ENCODE results near the gene CASQ2. TPM values are rescaled to one million over a fixed set of nuclear protein-coding genes. Genes with fewer than 3 reads are reported as not detected.

The CASQ2 gene
- total and polyA plus RNA-seq, 12 donors: 0.14 to 4.1 (median 0.34) TPM; not detected in 2

- TF ChIP-seq CTCF (IDR thresholded peaks at IDR 0.05) (no peak), POLR2A (IDR thresholded peaks at IDR 0.05) (no peak)
- H3K4me1 ChIP-seq (replicated peaks in 1 of 2): no peaks in the 10 kb centered on the region
- no peaks in the 10 kb centered on the region for H3K9me3 ChIP-seq (replicated peaks in 1 of 3)
- WGBS, 4 donors: 53 to 82% (median 67%) methylated on average over 5 of the region's 5 CpGs
- H3K27me3 ChIP-seq: no peaks in the 10 kb centered on the region
- H3K27ac ChIP-seq: no peak overlapping the region
- no peak for DNase-seq
- intact Hi-C loops (cut with DNase I): no loop called here
- no peak overlapping the region for H3K4me3 ChIP-seq
- H3K36me3 ChIP-seq (replicated peaks in 1 of 2): no peaks in the 10 kb centered on the region
Observed at GRCh38 chr1:115746021-115746690, 22.4 kb downstream of the CASQ2 start.

DNA sequence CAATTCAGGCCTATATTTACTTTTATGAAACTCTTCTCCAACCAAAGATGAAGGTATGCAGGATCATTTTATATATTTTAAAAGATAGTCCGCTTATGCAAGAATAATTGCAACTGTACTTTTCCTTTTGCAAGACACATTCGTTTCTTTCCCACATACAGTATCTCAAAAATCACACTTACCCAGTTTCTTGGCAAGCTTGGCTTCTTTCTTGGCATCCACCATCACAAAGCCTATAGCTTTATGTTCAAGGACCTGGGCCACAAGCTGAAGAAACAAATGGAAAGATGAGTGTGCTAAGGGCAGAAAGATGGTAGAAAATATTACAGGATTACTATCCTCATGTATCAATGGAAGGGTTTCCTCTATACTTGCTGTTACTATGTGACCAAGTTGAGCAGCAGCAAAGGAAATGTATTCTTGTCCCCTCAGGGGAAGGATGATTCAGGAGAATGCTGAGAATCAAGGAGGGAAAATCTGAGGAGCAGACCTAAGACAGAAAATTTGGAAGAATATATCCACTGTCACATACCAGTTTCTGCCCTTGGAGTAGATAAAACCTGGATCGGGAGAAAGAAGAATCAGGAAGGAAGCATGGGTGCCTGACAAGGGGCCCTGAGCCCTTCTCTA is 23.8 kb downstream of the CASQ2 start:
- TF ChIP-seq CTCF (IDR thresholded peaks at IDR 0.05) (no peak), POLR2A (IDR thresholded peaks at IDR 0.05) (no peak)
- intact Hi-C loops (cut with DNase I): no loop called here
- H3K4me1 ChIP-seq (replicated peaks in 1 of 2): no peaks in the 10 kb centered on the region
- H3K9me3 ChIP-seq (replicated peaks in 1 of 3): no peaks in the 10 kb centered on the region
- H3K27me3 ChIP-seq: no peaks in the 10 kb centered on the region
- no peak overlapping the region for H3K27ac ChIP-seq
- H3K36me3 ChIP-seq (replicated peaks in 1 of 2): no peaks in the 10 kb centered on the region
- WGBS, 4 donors: 78 to 87% (median 84%) methylated on average over 3 of the region's 3 CpGs
- no peak for DNase-seq
- H3K4me3 ChIP-seq: no peak overlapping the region

DNA sequence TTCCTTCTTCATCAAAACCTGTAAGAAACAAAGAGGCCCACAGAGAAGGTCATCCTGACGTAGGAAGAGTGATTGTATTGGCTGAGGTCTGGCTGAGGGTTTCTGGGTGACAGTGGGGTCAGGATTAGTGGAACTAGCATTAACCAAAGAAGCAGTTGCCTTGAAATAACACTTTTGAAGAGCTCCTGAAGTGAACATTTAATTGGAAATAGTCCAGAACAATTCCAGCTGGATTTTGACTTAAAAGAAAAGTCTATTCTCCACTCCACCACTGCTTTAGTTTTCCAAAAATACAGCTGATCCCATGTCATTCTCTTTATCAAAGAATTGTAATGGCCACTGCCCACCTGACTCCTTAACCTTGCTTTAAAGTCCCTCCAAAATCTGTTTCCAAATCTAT is 27.7 kb downstream of the CASQ2 start:
- Histone ChIP-seq H3K4me3 (no peak overlapping the region), H3K4me1 (replicated peaks in 1 of 2) (no peaks in the 10 kb centered on the region), H3K36me3 (replicated peaks in 1 of 2) (no peaks in the 10 kb centered on the region), H3K27ac (no peak overlapping the region), H3K9me3 (replicated peaks in 1 of 3) (no peaks in the 10 kb centered on the region), H3K27me3 (no peaks in the 10 kb centered on the region)
- 22 to 50% (median 39%) methylated on average over 1 of the region's 1 CpG for WGBS, 4 donors
- intact Hi-C loops (cut with DNase I): no loop called here
- DNase-seq: no peak
- TF ChIP-seq POLR2A (IDR thresholded peaks at IDR 0.05): no peak
- TF ChIP-seq CTCF (IDR thresholded peaks at IDR 0.05): no peak

GRCh38 chr1:115732316-115732715 is 36.2 kb downstream of the CASQ2 start:
- intact Hi-C loops (cut with DNase I): no loop called here
- H3K4me1 ChIP-seq (replicated peaks in 1 of 2): peaks cover 0 to 6% of the 10 kb centered on the region in 2 donors
- 50 to 73% (median 56%) methylated on average over 4 of the region's 4 CpGs for WGBS, 4 donors
- H3K4me3 ChIP-seq: no peak overlapping the region
- no peaks in the 10 kb centered on the region for H3K27me3 ChIP-seq
- no peaks in the 10 kb centered on the region for H3K9me3 ChIP-seq (replicated peaks in 1 of 3)
- H3K27ac ChIP-seq: no peak overlapping the region
- no peak for TF ChIP-seq POLR2A (IDR thresholded peaks at IDR 0.05)
- DNase-seq: peak in 1 of 7 donors; percentile 2
- no peaks in the 10 kb centered on the region for H3K36me3 ChIP-seq (replicated peaks in 1 of 2)

GRCh38 chr1:115729756-115730155 is 38.8 kb downstream of the CASQ2 start:
- no peak for DNase-seq
- Histone ChIP-seq H3K27ac (no peak overlapping the region), H3K9me3 (replicated peaks in 1 of 3) (no peaks in the 10 kb centered on the region), H3K36me3 (replicated peaks in 1 of 2) (no peaks in the 10 kb centered on the region), H3K27me3 (no peaks in the 10 kb centered on the region), H3K4me1 (replicated peaks in 1 of 2) (peaks cover 0 to 16% of the 10 kb centered on the region in 2 donors), H3K4me3 (no peak overlapping the region)
- TF ChIP-seq POLR2A (IDR thresholded peaks at IDR 0.05) (no peak), CTCF (IDR thresholded peaks at IDR 0.05) (no peak)
- 74 to 83% (median 76%) methylated on average over 4 of the region's 4 CpGs for WGBS, 4 donors
- intact Hi-C loops (cut with DNase I): no loop called here
